ENCODE results near the gene NEB. TPM values are rescaled to one million over a fixed set of nuclear protein-coding genes. Genes with fewer than 3 reads are reported as not detected.
"Not testable (repeated sequence)": the region's sequence is repeated elsewhere in the genome, so short reads cannot be mapped to it uniquely, and the experiment has no call there.

The NEB gene
- total RNA-seq, 1 donor: under 0.01 TPM

- no peak overlapping the region for H3K4me3 ChIP-seq (ENCODE audit: low read depth, low read length)
- no peak for DNase-seq (ENCODE audit: low read depth)
- no peak for TF ChIP-seq CTCF (IDR thresholded peaks at IDR 0.05; ENCODE audit: insufficient read depth, low read depth, low read length)
Measured at GRCh38 chr2:151708788-151709187, 25.5 kb downstream of the NEB start.

- no peak for TF ChIP-seq CTCF (IDR thresholded peaks at IDR 0.05; ENCODE audit: insufficient read depth, low read depth, low read length)
- no peak for DNase-seq (ENCODE audit: low read depth)
- no peak overlapping the region for H3K4me3 ChIP-seq (ENCODE audit: low read depth, low read length)
Measured at GRCh38 chr2:151707857-151708256, 26.4 kb downstream of the NEB start.

GRCh38 chr2:151704480-151704961 lies 29.8 kb downstream of the NEB start:
- DNase-seq (ENCODE audit: low read depth): not testable (repeated sequence)
- H3K4me3 ChIP-seq (ENCODE audit: low read depth, low read length): peak overlapping the region; percentile 9

- H3K4me3 ChIP-seq (ENCODE audit: low read depth, low read length): not testable (repeated sequence)
Measured at GRCh38 chr2:151698134-151698533, 36.1 kb downstream of the NEB start.

GRCh38 chr2:151695778-151696177 lies 38.5 kb downstream of the NEB start:
- no peak for DNase-seq (ENCODE audit: low read depth)
- TF ChIP-seq CTCF (IDR thresholded peaks at IDR 0.05; ENCODE audit: insufficient read depth, low read depth, low read length): no peak
- H3K4me3 ChIP-seq (ENCODE audit: low read depth, low read length): no peak overlapping the region

More at GRCh38 chr2:151698134-151698533, 36.1 kb downstream of the NEB start:
- DNase-seq (ENCODE audit: low read depth): not testable (repeated sequence)

GRCh38 chr2:151691631-151692030 lies 42.6 kb downstream of the NEB start:
- TF ChIP-seq CTCF (IDR thresholded peaks at IDR 0.05; ENCODE audit: insufficient read depth, low read depth, low read length): no peak
- no peak overlapping the region for H3K4me3 ChIP-seq (ENCODE audit: low read depth, low read length)
- DNase-seq (ENCODE audit: low read depth): no peak

GRCh38 chr2:151688719-151689118 lies 45.6 kb downstream of the NEB start:
- no peak overlapping the region for H3K4me3 ChIP-seq (ENCODE audit: low read depth, low read length)
- DNase-seq (ENCODE audit: low read depth): no peak
- no peak for TF ChIP-seq CTCF (IDR thresholded peaks at IDR 0.05; ENCODE audit: insufficient read depth, low read depth, low read length)

GRCh38 chr2:151682459-151683003 lies 51.7 kb downstream of the NEB start:
- no peak overlapping the region for H3K4me3 ChIP-seq (ENCODE audit: low read depth, low read length)
- TF ChIP-seq CTCF (IDR thresholded peaks at IDR 0.05; ENCODE audit: insufficient read depth, low read depth, low read length): no peak
- no peak for DNase-seq (ENCODE audit: low read depth)

Measured in fibroblast of villous mesenchyme (primary cell).